ENCODE data around the gene DCANP1. TPM values are rescaled to one million over a fixed set of nuclear protein-coding genes. Genes with fewer than 3 reads are reported as not detected.

The DCANP1 gene
- total RNA-seq, 2 experiments from 2014 or later = not detected

DNA sequence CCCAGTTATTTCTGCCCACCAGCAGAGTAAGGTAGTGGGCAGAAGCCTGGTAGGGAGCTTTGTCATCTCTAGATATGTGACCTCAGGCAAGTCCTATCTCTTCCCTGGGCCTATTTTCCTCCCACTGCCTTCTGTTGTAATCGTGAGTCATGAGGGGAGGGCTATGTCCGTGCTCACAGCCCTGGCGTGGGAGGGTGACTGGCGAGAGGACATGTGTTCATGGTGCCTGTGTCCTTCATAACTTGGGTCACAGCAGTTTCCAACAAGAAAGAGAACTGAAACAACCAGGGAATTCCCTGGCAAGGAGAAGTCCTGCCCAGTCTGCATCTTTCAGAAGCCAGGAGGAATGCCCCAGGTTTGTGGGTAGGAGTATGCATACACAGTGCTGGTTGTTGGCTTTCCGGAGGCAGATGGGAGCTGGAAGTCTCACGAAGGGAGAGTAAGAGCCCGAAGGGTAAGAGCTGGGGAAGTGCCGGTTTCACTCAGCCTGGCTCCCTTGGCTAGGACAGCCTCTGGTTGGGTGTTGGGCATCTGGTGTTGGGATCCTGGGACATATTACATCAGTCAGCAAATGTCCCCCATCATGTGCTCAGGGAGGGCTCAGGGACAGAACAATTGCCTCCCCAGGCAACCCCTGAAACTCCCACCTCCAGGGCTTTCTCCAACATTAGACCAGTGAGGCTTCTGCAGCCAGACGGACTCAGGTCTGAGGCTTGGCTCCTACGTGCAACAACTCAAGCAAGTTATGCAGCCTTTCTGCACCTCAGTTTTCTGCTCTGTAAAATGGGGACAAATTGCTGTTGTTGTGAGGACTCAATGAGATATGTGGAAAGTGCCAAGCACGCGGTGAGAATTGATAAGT, 9.3 kb upstream of the DCANP1 start:
- no TSS peak for BruUV-seq (replicated peaks)

DNA sequence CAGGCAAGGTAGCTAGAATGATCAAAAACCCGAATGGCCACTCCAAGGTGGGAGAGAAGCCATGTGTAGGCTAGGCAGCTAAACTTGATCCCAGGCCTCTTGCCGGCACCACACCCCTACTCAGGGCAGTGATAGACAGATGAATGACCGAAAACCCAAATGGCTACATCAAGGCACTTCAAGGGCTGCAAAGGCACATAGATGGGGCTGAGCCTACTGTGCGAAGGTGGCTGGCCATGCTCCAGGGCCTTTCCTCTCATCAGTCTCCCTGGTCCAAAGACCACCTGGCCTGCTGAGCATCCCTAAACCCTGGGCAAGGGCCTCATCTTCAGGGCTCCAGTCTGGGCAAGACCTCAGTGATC, 8.7 kb upstream of the DCANP1 start:
- Histone ChIP-seq H3K4me3 (ENCODE audit: low read depth, low read length, poor library complexity, severe bottlenecking) (no peak overlapping the region), H3K4me2 (ENCODE audit: low read length) (no peak overlapping the region), H2AFZ (ENCODE audit: low read length) (no peak overlapping the region), H3K9me2 (ENCODE audit: insufficient read depth, low read length) (no peaks in the 10 kb centered on the region), H4K20me1 (ENCODE audit: insufficient read depth, low read length) (no peaks in the 10 kb centered on the region), H3K9me3 (ENCODE audit: low read length) (no peaks in the 10 kb centered on the region), H3K4me1 (ENCODE audit: insufficient read depth, low read length, poor library complexity, severe bottlenecking) (no peaks in the 10 kb centered on the region), H3K36me3 (ENCODE audit: insufficient read depth, low read length) (no peaks in the 10 kb centered on the region), H3K27ac (ENCODE audit: low read depth, low read length, poor library complexity, severe bottlenecking) (no peak overlapping the region), H3K79me2 (ENCODE audit: insufficient read depth, low read depth, low read length) (no peaks in the 10 kb centered on the region)
- CTCF ChIA-PET (ENCODE audit: unreplicated experiment) = no interaction called here
- intact Hi-C loops (cut with micrococcal nuclease; ENCODE audit: unreplicated experiment) = no loop called here
- no peak for DNase-seq (ENCODE audit: low spot score)
- TF ChIP-seq, protein P1, sequence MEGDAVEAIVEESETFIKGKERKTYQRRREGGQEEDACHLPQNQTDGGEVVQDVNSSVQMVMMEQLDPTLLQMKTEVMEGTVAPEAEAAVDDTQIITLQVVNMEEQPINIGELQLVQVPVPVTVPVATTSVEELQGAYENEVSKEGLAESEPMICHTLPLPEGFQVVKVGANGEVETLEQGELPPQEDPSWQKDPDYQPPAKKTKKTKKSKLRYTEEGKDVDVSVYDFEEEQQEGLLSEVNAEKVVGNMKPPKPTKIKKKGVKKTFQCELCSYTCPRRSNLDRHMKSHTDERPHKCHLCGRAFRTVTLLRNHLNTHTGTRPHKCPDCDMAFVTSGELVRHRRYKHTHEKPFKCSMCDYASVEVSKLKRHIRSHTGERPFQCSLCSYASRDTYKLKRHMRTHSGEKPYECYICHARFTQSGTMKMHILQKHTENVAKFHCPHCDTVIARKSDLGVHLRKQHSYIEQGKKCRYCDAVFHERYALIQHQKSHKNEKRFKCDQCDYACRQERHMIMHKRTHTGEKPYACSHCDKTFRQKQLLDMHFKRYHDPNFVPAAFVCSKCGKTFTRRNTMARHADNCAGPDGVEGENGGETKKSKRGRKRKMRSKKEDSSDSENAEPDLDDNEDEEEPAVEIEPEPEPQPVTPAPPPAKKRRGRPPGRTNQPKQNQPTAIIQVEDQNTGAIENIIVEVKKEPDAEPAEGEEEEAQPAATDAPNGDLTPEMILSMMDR (conservative IDR thresholded peaks at IDR 0.05; ENCODE audit: low read length) = no peak
- no peak for TF ChIP-seq EZH2phosphoT487 (IDR thresholded peaks at IDR 0.05; ENCODE audit: borderline replicate concordance, low read depth, low read length)
- POLR2A ChIA-PET = interaction anchor here (0.6 kb wide), 1 partner anchor 50 kb away, joined by 7 read pairs; no protein-coding TSS in a partner anchor
- BruUV-seq (replicated peaks) = no TSS peak

More for the DNA sequence above, 9.3 kb upstream of the DCANP1 start:
- Histone ChIP-seq H3K36me3 (ENCODE audit: insufficient read depth, low read length) (no peaks in the 10 kb centered on the region), H3K4me2 (ENCODE audit: low read length) (no peak overlapping the region), H4K20me1 (ENCODE audit: insufficient read depth, low read length) (no peaks in the 10 kb centered on the region), H3K9me2 (ENCODE audit: insufficient read depth, low read length) (no peaks in the 10 kb centered on the region), H3K4me3 (ENCODE audit: low read depth, low read length, poor library complexity, severe bottlenecking) (no peak overlapping the region), H2AFZ (ENCODE audit: low read length) (no peak overlapping the region), H3K4me1 (ENCODE audit: insufficient read depth, low read length, poor library complexity, severe bottlenecking) (no peaks in the 10 kb centered on the region), H3K9me3 (ENCODE audit: low read length) (no peaks in the 10 kb centered on the region), H3K27ac (ENCODE audit: low read depth, low read length, poor library complexity, severe bottlenecking) (no peak overlapping the region), H3K79me2 (ENCODE audit: insufficient read depth, low read depth, low read length) (no peaks in the 10 kb centered on the region)
- intact Hi-C loops (cut with micrococcal nuclease; ENCODE audit: unreplicated experiment) = loop anchor here (1.0 kb wide), 1 partner anchor 96 kb away; no protein-coding TSS in a partner anchor
- ChIA-PET POLR2A (interaction anchor here (0.6 kb wide), 1 partner anchor 61 kb away, joined by 3 read pairs; no protein-coding TSS in a partner anchor), CTCF (ENCODE audit: unreplicated experiment) (no interaction called here)
- TF ChIP-seq, protein P1 (conservative IDR thresholded peaks at IDR 0.05; ENCODE audit: low read length) = no peak
- TF ChIP-seq EZH2phosphoT487 (IDR thresholded peaks at IDR 0.05; ENCODE audit: borderline replicate concordance, low read depth, low read length) = no peak
- no peak for DNase-seq (ENCODE audit: low spot score)

DNA sequence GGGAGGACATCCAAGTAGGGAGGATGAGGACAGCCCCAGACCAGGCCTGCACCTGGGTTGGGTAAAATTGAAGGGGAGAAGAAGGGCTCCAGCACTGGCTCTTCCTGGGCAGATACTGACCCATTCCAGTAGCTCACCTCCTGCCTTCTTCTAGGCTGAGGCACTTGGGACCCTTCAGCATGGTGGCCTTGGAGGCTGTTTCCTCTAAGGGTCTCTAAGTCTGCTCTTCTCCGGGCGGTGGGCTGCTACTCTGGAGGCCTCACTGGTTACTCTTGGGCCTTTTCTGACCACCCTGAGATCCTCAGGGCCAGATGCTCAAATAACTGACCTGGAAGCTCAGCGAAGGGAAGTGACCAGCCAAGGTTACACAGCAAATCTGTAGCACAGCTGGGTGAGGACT, 7.8 kb upstream of the DCANP1 start:
- CTCF ChIA-PET (ENCODE audit: unreplicated experiment) = interaction anchor here (0.6 kb wide), 1 partner anchor 97 kb away, joined by 4 read pairs; no protein-coding TSS in a partner anchor

More for the DNA sequence above, 7.8 kb upstream of the DCANP1 start:
- no peaks in the 10 kb centered on the region for H3K9me2 ChIP-seq (ENCODE audit: insufficient read depth, low read length)
- intact Hi-C loops (cut with micrococcal nuclease; ENCODE audit: unreplicated experiment) = no loop called here
- DNase-seq (ENCODE audit: low spot score) = no peak
- no peaks in the 10 kb centered on the region for H3K4me1 ChIP-seq (ENCODE audit: insufficient read depth, low read length, poor library complexity, severe bottlenecking)
- POLR2A ChIA-PET = no interaction called here
- no peaks in the 10 kb centered on the region for H4K20me1 ChIP-seq (ENCODE audit: insufficient read depth, low read length)
- H2AFZ ChIP-seq (ENCODE audit: low read length) = no peak overlapping the region
- no peak overlapping the region for H3K4me2 ChIP-seq (ENCODE audit: low read length)
- H3K27ac ChIP-seq (ENCODE audit: low read depth, low read length, poor library complexity, severe bottlenecking) = no peak overlapping the region
- H3K79me2 ChIP-seq (ENCODE audit: insufficient read depth, low read depth, low read length) = no peaks in the 10 kb centered on the region
- H3K9me3 ChIP-seq (ENCODE audit: low read length) = no peaks in the 10 kb centered on the region
- H3K36me3 ChIP-seq (ENCODE audit: insufficient read depth, low read length) = no peaks in the 10 kb centered on the region
- BruUV-seq (replicated peaks) = no TSS peak
- TF ChIP-seq, protein P1 (conservative IDR thresholded peaks at IDR 0.05; ENCODE audit: low read length) = no peak
- no peak for TF ChIP-seq EZH2phosphoT487 (IDR thresholded peaks at IDR 0.05; ENCODE audit: borderline replicate concordance, low read depth, low read length)
- H3K4me3 ChIP-seq (ENCODE audit: low read depth, low read length, poor library complexity, severe bottlenecking) = no peak overlapping the region
